Tibial artery (tissue), 4 donors: Measurements from ENCODE around the gene SCG3.

Source experiments
- DNase-seq, 2 donors: peaks; one replicate each; pipeline ENCODE4 v3.0.0-alpha.2; 2019
- H3K27ac ChIP-seq, 2 donors: fragments of 200-600 bp; sonication (generic) in 1 of 2; 1 replicate in 1 of 2; 2 replicates in 1 of 2; pipeline ENCODE4 v1.5.1; 2018 to 2019; ENCODE audit warnings: mild to moderate bottlenecking in 1 of 2
- H3K27me3 ChIP-seq, 2 donors: fragments of 200-600 bp; sonication (generic) in 1 of 2; one replicate each; pipeline versions ENCODE4 v1.5.1 to v1.6.0; 2016 to 2019
- H3K36me3 ChIP-seq, 3 donors: fragments of 200-600 bp; sonication (generic) in 2 of 3; one replicate each; pipeline ENCODE4 v1.5.1; 2016 to 2019; ENCODE audit warnings: mild to moderate bottlenecking in 2 of 3
- H3K4me1 ChIP-seq, 4 donors: fragments of 200-600 bp; sonication (generic) in 2 of 4; 1 replicate in 3 of 4; 2 replicates in 1 of 4; pipeline ENCODE4 v1.5.1; 2016 to 2019
- H3K4me3 ChIP-seq, 2 donors: fragments of 200-600 bp; sonication (generic) in 1 of 2; 1 replicate in 1 of 2; 2 replicates in 1 of 2; pipeline ENCODE4 v1.5.1; 2018 to 2019; ENCODE audit warnings: mild to moderate bottlenecking in 2 of 2
- H3K9me3 ChIP-seq, 3 donors: fragments of 200-600 bp; sonication (generic) in 1 of 3; one replicate each; pipeline ENCODE4 v1.5.1; 2016 to 2019
- CTCF ChIP-seq, 2 experiments: fragments of 200-600 bp in 1 of 2; fragments of 450-650 bp in 1 of 2; IDR thresholded peaks; one replicate each; pipeline ENCODE4 v1.5.1; 2017 to 2019; ENCODE audit warnings: antibody characterized with exemption in 2 of 2, mild to moderate bottlenecking in 1 of 2, moderate library complexity in 1 of 2
- intact Hi-C: fragments of 100-400 bp; cut with DNase I; formaldehyde crosslinking; loops from one replicate; pipeline ENCODE4 v1.15.0; 2023; ENCODE audit warnings: low total_unique reads

The SCG3 gene

GRCh38 chr15:51726302-51727073 is 45.2 kb downstream of the SCG3 start:
- Histone ChIP-seq H3K4me3 (no peak overlapping the region), H3K9me3 (no peaks in the 10 kb centered on the region), H3K27ac (no peak overlapping the region), H3K27me3 (no peaks in the 10 kb centered on the region), H3K36me3 (peaks cover 0 to 7% (median 5%) of the 10 kb centered on the region in 3 donors), H3K4me1 (peaks cover 0 to 8% (median 4%) of the 10 kb centered on the region in 4 donors)
- TF ChIP-seq CTCF (IDR thresholded peaks at IDR 0.05) = no peak
- intact Hi-C loops = no loop called here
- peak in 1 of 2 donors; percentile 60 for DNase-seq

GRCh38 chr15:51727141-51727897 is 46.0 kb downstream of the SCG3 start:
- Histone ChIP-seq H3K4me3 (no peak overlapping the region), H3K27ac (no peak overlapping the region), H3K27me3 (no peaks in the 10 kb centered on the region), H3K36me3 (peaks cover 0 to 6% (median under 1%) of the 10 kb centered on the region in 3 donors), H3K4me1 (peaks cover 0 to 15% (median 9%) of the 10 kb centered on the region in 4 donors), H3K9me3 (no peaks in the 10 kb centered on the region)
- no peak for TF ChIP-seq CTCF (IDR thresholded peaks at IDR 0.05)
- intact Hi-C loops = no loop called here
- DNase-seq = no peak

GRCh38 chr15:51731549-51732267 is 50.4 kb downstream of the SCG3 start:
- TF ChIP-seq CTCF (IDR thresholded peaks at IDR 0.05) = no peak
- intact Hi-C loops = no loop called here
- no peak for DNase-seq
- H3K4me3 ChIP-seq = peak overlapping the region; percentile 35 to 44
- no peaks in the 10 kb centered on the region for H3K36me3 ChIP-seq
- H3K4me1 ChIP-seq = peaks cover 0 to 31% (median 23%) of the 10 kb centered on the region in 4 donors
- H3K27me3 ChIP-seq = no peaks in the 10 kb centered on the region
- H3K27ac ChIP-seq = peak overlapping the region; percentile 69 to 70
- no peaks in the 10 kb centered on the region for H3K9me3 ChIP-seq

GRCh38 chr15:51732646-51733045 is 51.3 kb downstream of the SCG3 start:
- no peaks in the 10 kb centered on the region for H3K9me3 ChIP-seq
- H3K4me3 ChIP-seq = no peak overlapping the region
- no peak for DNase-seq
- intact Hi-C loops = no loop called here
- H3K27me3 ChIP-seq = no peaks in the 10 kb centered on the region
- peak overlapping the region; percentile 69 to 70 for H3K27ac ChIP-seq
- peaks cover 0 to 34% (median 24%) of the 10 kb centered on the region in 4 donors for H3K4me1 ChIP-seq
- no peaks in the 10 kb centered on the region for H3K36me3 ChIP-seq
- TF ChIP-seq CTCF (IDR thresholded peaks at IDR 0.05) = no peak

- no peak for DNase-seq
- H3K27me3 ChIP-seq = no peaks in the 10 kb centered on the region
- intact Hi-C loops = no loop called here
- H3K4me1 ChIP-seq = peaks cover 0 to 42% (median 29%) of the 10 kb centered on the region in 4 donors
- H3K36me3 ChIP-seq = no peaks in the 10 kb centered on the region
- no peak overlapping the region for H3K4me3 ChIP-seq
- no peaks in the 10 kb centered on the region for H3K9me3 ChIP-seq
- H3K27ac ChIP-seq = peak overlapping the region; percentile 75 to 83
- TF ChIP-seq CTCF (IDR thresholded peaks at IDR 0.05) = no peak
These were observed 54.1 kb downstream of the SCG3 start for GRCh38 chr15:51735228-51736010.
